GM12878 (cell line): ENCODE measurements around the gene RPS6KC1. TPM values are rescaled to one million over a fixed set of nuclear protein-coding genes. Genes with fewer than 3 reads are reported as not detected.

Experiments
- ATAC-seq: fragments of 200-7000 bp; cut with Tn5 transposase; 3 replicates; pipeline ENCODE4 v1.9.1; 2020; ENCODE audit warnings: mild to moderate bottlenecking, moderate library complexity
- BruUV-seq: library from RNA; stranded (reverse); fragments of 400-500 nt; replicated peaks from 2 replicates; lab custom pipeline; 2021; lab: Mats Ljungman, UMichigan
- CTCF ChIA-PET: fragments of 300-600 bp; sonication (Branson Sonifier 250); formaldehyde crosslinking; extraction: SDS; loops from one replicate; lab custom pipeline; 2021; ENCODE audit warnings: inconsistent platforms; lab: Yijun Ruan, JAX
- POLR2A ChIA-PET: fragments of 350-600 bp; formaldehyde crosslinking; extraction: SDS; loops from one replicate; lab custom pipeline; 2021; ENCODE audit warnings: inconsistent platforms; lab: Charles Lee
- RAD21 ChIA-PET: fragments of 300-600 bp; sonication (Branson Sonifier 250); formaldehyde crosslinking; loops from one replicate; lab custom pipeline; 2023; ENCODE audit warnings: antibody characterized with exemption; ENCODE audit not compliant: unreplicated experiment; lab: Charles Lee
- SMC1A ChIA-PET: fragments of 300-600 bp; sonication (Branson Sonifier 250); formaldehyde crosslinking; loops from one replicate; lab custom pipeline; 2023; ENCODE audit not compliant: unreplicated experiment, uncharacterized antibody; lab: Charles Lee
- DNase-seq: peaks from one replicate; pipeline ENCODE4 v3.0.0-alpha.2; 2011; ENCODE audit warnings: low read depth, low spot score
- FAIRE-seq: peaks from 3 replicates; lab custom pipeline; 2011; peaks lifted over from hg19 to GRCh38; lab: Jason Lieb, UNC
- H2AFZ ChIP-seq: 2 replicates; pipeline ENCODE4 v1.6.0; 2011; ENCODE audit warnings: low read depth, low read length, control low read depth; ENCODE audit not compliant: control insufficient read depth
- H3K27ac ChIP-seq: 2 replicates; pipeline ENCODE4 v1.5.1; 2011; ENCODE audit warnings: control low read depth; ENCODE audit not compliant: control insufficient read depth, insufficient read depth
- H3K27me3 ChIP-seq, 2 experiments: replicated peaks in 1 of 2; 2 replicates each; pipeline versions ENCODE4 v1.6.0 to v1.6.1; 2011; ENCODE audit warnings: low read length in 1 of 2; ENCODE audit not compliant: control insufficient read depth in 2 of 2, insufficient read depth in 2 of 2
- H3K36me3 ChIP-seq, 2 experiments: 2 replicates each; pipeline ENCODE4 v1.5.1; 2011; ENCODE audit warnings: low read length in 1 of 2; ENCODE audit not compliant: control insufficient read depth in 2 of 2, insufficient read depth in 2 of 2
- H3K4me1 ChIP-seq: 2 replicates; pipeline ENCODE4 v1.6.1; 2011; ENCODE audit warnings: mild to moderate bottlenecking, low read length, moderate library complexity, mixed read lengths; ENCODE audit not compliant: control insufficient read depth, insufficient read depth
- H3K4me2 ChIP-seq: 2 replicates; pipeline ENCODE4 v1.6.0; 2011; ENCODE audit warnings: control low read depth; ENCODE audit not compliant: control insufficient read depth, insufficient read depth
- H3K4me3 ChIP-seq: fragments of 200-600 bp; sonication (generic); 2 replicates; pipeline ENCODE4 v1.5.1; 2016
- H3K79me2 ChIP-seq: 2 replicates; pipeline ENCODE4 v1.6.0; 2011; ENCODE audit warnings: low read length; ENCODE audit not compliant: control insufficient read depth, insufficient read depth
- H3K9ac ChIP-seq: 2 replicates; pipeline ENCODE4 v1.8.0; 2011; ENCODE audit warnings: low read length, control low read depth, mixed read lengths; ENCODE audit not compliant: control insufficient read depth, insufficient read depth
- H3K9me3 ChIP-seq: replicated peaks from 3 replicates; pipeline ENCODE4 v1.5.1; 2011; ENCODE audit warnings: mild to moderate bottlenecking, low read length; ENCODE audit not compliant: control insufficient read depth, insufficient read depth
- H4K20me1 ChIP-seq: 2 replicates; pipeline ENCODE4 v1.6.0; 2011; ENCODE audit not compliant: control insufficient read depth, insufficient read depth
- BCLAF1 ChIP-seq: fragments of 450-650 bp; IDR thresholded peaks from 2 replicates; pipeline ENCODE4 v1.6.1; 2017; ENCODE audit warnings: antibody characterized with exemption, mild to moderate bottlenecking, moderate library complexity
- CBFB ChIP-seq: IDR thresholded peaks from 2 replicates; pipeline ENCODE4 v1.6.1; 2016; ENCODE audit warnings: antibody characterized with exemption, low read depth
- HDAC6 ChIP-seq: fragments of 200-600 bp; sonication (generic); IDR thresholded peaks from one replicate; pipeline ENCODE4 v1.8.0; 2017; ENCODE audit warnings: antibody characterized with exemption; ENCODE audit not compliant: unreplicated experiment
- IRF4 ChIP-seq: IDR thresholded peaks from 2 replicates; pipeline ENCODE4 v1.6.1; 2011; ENCODE audit warnings: low read depth, low read length
- MAX ChIP-seq: IDR thresholded peaks from 2 replicates; pipeline ENCODE4 v1.6.1; 2012; ENCODE audit warnings: low read depth, low read length, improper control_type of control experiment
- MYB ChIP-seq: fragments of 150-350 bp; IDR thresholded peaks from 2 replicates; pipeline ENCODE4 v1.6.1; 2014; ENCODE audit warnings: mild to moderate bottlenecking, low read depth, low read length, borderline replicate concordance
- MYC ChIP-seq: IDR thresholded peaks from 2 replicates; pipeline ENCODE4 v1.6.1; 2011; ENCODE audit warnings: mild to moderate bottlenecking, low read length, moderate library complexity, inconsistent platforms; ENCODE audit not compliant: insufficient read depth, insufficient replicate concordance, insufficient read length, severe bottlenecking
- NBN ChIP-seq: fragments of 450-650 bp; IDR thresholded peaks from 2 replicates; pipeline ENCODE4 v1.6.1; 2016
- NFIC ChIP-seq: IDR thresholded peaks from 2 replicates; pipeline ENCODE4 v1.6.1; 2012; ENCODE audit warnings: low read depth, mild to moderate bottlenecking, inconsistent platforms, low read length, moderate library complexity
- NFYB ChIP-seq: IDR thresholded peaks from 2 replicates; pipeline ENCODE4 v1.6.1; 2011; ENCODE audit warnings: low read depth, mild to moderate bottlenecking, low read length, improper control_type of control experiment, moderate library complexity; ENCODE audit not compliant: insufficient read depth
- RUNX3 ChIP-seq: IDR thresholded peaks from 2 replicates; pipeline ENCODE4 v1.6.1; 2012; ENCODE audit warnings: low read length, inconsistent platforms
- SRF ChIP-seq, 2 experiments: IDR thresholded peaks; 2 replicates each; pipeline ENCODE4 v1.6.1; 2011; ENCODE audit warnings: low read depth in 2 of 2, low read length in 2 of 2, mild to moderate bottlenecking in 1 of 2, moderate library complexity in 1 of 2
- TCF12 ChIP-seq: IDR thresholded peaks from 2 replicates; pipeline ENCODE4 v1.6.1; 2011; ENCODE audit warnings: low read depth, mild to moderate bottlenecking, low read length
- USF1 ChIP-seq: IDR thresholded peaks from 2 replicates; pipeline ENCODE4 v1.6.1; 2011; ENCODE audit warnings: borderline replicate concordance, low read depth, mild to moderate bottlenecking, moderate library complexity, mixed read lengths, low read length; ENCODE audit not compliant: insufficient read depth; ENCODE audit errors: extremely low read length
- ZBED1 ChIP-seq: IDR thresholded peaks from 2 replicates; pipeline ENCODE4 v1.6.1; 2016; ENCODE audit warnings: borderline replicate concordance
- WGBS: methylation state at CpG from one replicate; pipeline ENCODE4 v1.1.6; 2016; ENCODE audit warnings: low lambda C conversion rate; ENCODE audit not compliant: insufficient replicate concordance, insufficient coverage; ENCODE audit errors: missing lambda C conversion rate; 5-methylcytosine and 5-hydroxymethylcytosine counted together
- in situ Hi-C: fragments of 300-500 bp; cut with MboI; formaldehyde crosslinking; loops from 9 replicates; pipeline ENCODE4 v1.14.3; 2018; ENCODE audit warnings: mixed read lengths
- intact Hi-C: fragments of 100-400 bp; cut with micrococcal nuclease; formaldehyde crosslinking; loops from one replicate; pipeline ENCODE4 v1.14.2; 2022; ENCODE audit not compliant: unreplicated experiment
- polyA plus RNA-seq, 11 experiments: library from polyadenylated mRNA; depleted of rRNA in 4 of 11; unstranded in 6 of 11; stranded (reverse) in 5 of 11; fragments of >200 nt; fragmentation: Nextera tagmentation in 4 of 11; fragmentation: Illumina TruSeq in 1 of 11; extraction: Ambion mirVana in 4 of 11; extraction: Trizol in 1 of 11; gene quantifications; 1 replicate in 1 of 11; 2 replicates in 10 of 11; pipeline versions ENCODE4 v1.2.1 to v1.2.3, GENCODE V29; 2011 to 2016; ENCODE audit warnings: inconsistent platforms in 2 of 11, missing spikeins in 2 of 11, low read depth in 1 of 11
- total RNA-seq, 4 experiments: library from RNA; depleted of rRNA in 3 of 4; stranded (reverse); fragments of >200 nt in 3 of 4; fragmentation: Illumina TruSeq in 1 of 4; extraction: Trizol in 1 of 4; gene quantifications; 2 replicates each; pipeline versions ENCODE4 v1.2.1 to v1.2.3, GENCODE V29; 2013 to 2021

RPS6KC1 gene
- total and polyA plus RNA-seq, 10 of the 15 experiments (the other 5 are each of a cell fraction or from before 2014, with no cell fraction given), result 2.9 to 17.3 (median 12.2) TPM

- no peak for TF ChIP-seq BCLAF1
Measured at GRCh38 chr1:213201380-213202155, 150.5 kb downstream of the RPS6KC1 start (continued).

- WGBS, result 98% methylated on average over 2 of the region's 2 CpGs
- Histone ChIP-seq H2AFZ (no peak overlapping the region), H3K27ac (no peak overlapping the region), H3K4me3 (no peak overlapping the region), H3K9ac (no peak overlapping the region), H3K9me3 (no peaks in the 10 kb centered on the region; the same call in 2 of the 3 replicates), H3K4me2 (no peak overlapping the region), H3K36me3 (no peaks in the 10 kb centered on the region; a peak in 1 of 4 replicates), H4K20me1 (no peaks in the 10 kb centered on the region), H3K4me1 (no peaks in the 10 kb centered on the region), H3K27me3 (no peaks in the 10 kb centered on the region), H3K79me2 (no peaks in the 10 kb centered on the region)
- ChIA-PET POLR2A (no interaction called here), CTCF (interaction anchor here (0.9 kb wide), 1 partner anchor 18 kb away, joined by 4 read pairs; no protein-coding TSS in a partner anchor), RAD21 (no interaction called here), SMC1A (interaction anchor here (0.7 kb wide), 2 partner anchors 14 to 34 kb away, joined by 3 read pairs; no protein-coding TSS in a partner anchor)
- intact Hi-C loops (no loop called here), in situ Hi-C loops (no loop called here)
- no peak for FAIRE-seq
- BruUV-seq, result no TSS peak
- DNase-seq, result no peak
- ATAC-seq, result no peak
- TF ChIP-seq HDAC6, result no peak
- no peak for TF ChIP-seq RUNX3
- no peak for TF ChIP-seq MYB
- no peak for TF ChIP-seq NFIC
- no peak for TF ChIP-seq NFYB
- TF ChIP-seq MAX, result no peak
- TF ChIP-seq SRF (IDR thresholded peaks at IDR 0.05; ENCODE audit: low read depth in 2 of 2, low read length in 2 of 2), result no peak
- no peak for TF ChIP-seq ZBED1
- TF ChIP-seq CBFB, result no peak
- no peak for TF ChIP-seq IRF4
- TF ChIP-seq TCF12, result no peak
- TF ChIP-seq USF1, result no peak
- TF ChIP-seq MYC, result no peak
- no peak for TF ChIP-seq NBN
Measured at GRCh38 chr1:213211201-213211600, 160.2 kb downstream of the RPS6KC1 start.
